ENCODE results near the gene MINDY4. TPM values are rescaled to one million over a fixed set of nuclear protein-coding genes. Genes with fewer than 3 reads are reported as not detected.

The MINDY4 gene
- total RNA-seq, 6 donors from 2014 or later, result 7.7 to 43.0 (median 19.4) TPM

DNA sequence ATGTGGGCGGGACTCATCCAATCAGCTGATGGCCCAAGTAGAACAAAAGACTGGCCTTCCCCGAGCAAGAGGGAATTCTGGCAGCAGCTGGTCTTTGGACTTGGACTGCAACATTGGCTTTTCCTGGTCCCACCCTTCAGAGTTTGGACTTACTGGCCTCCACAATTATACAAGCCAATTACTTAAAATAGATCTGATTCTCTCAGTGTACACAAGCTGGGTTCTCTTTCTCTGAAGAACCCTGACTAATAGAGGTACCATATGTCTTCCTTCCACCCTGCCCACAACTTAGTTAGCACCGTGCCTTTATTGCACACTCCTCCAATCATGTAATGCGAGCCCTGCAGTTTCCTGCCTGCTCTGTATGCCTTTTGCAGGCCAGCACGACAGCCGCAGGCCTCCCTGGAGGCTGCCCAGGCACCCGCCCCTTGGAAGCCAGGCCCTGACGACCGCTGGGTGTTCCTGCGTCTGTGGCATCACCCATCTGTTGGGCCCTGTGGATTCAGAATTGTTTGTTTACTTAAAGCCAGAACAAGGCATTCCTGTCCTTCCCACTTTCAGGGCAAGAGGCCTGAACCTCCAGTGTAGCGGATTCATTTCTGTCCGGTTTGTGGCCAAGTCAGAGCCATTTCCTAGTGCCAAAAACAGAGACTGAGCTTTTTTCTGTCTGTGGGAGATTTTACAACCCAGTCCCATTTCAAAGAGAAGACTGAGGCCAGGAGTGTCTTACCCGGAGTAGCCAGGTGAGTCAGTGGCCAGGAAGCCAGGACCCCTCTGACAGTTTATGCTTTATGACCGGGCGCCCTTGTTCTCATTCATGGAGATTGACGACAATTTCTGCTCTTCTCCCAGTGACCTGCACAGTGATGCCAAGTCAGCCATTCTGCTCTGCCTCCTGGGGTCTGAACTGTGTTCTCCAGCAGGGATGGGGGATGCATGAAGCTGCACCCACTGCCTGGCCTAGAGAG, 20.2 kb upstream of the MINDY4 start:
- TF ChIP-seq POLR2A (IDR thresholded peaks at IDR 0.05) (no peak), EP300 (IDR thresholded peaks at IDR 0.05) (peak in 1 of 4 donors; percentile 81), POLR2AphosphoS5 (IDR thresholded peaks at IDR 0.05) (peak; percentile 72 to 85)
- Histone ChIP-seq H3K4me1 (peaks cover 11 to 31% (median 22%) of the 10 kb centered on the region in 4 donors), H3K36me3 (peaks cover 0 to 15% (median 0%) of the 10 kb centered on the region in 4 donors), H3K4me3 (peak overlapping the region in 3 of 4 donors; percentile 45 to 57 (median 55)), H3K27ac (peak overlapping the region; percentile 77 to 88 (median 84)), H3K9me3 (no peaks in the 10 kb centered on the region), H3K27me3 (no peaks in the 10 kb centered on the region)
- ATAC-seq (ENCODE audit: low FRiP score in 2 of 2) (peak; percentile 74 to 82), DNase-seq (peak; percentile 59 to 90)
- WGBS, 2 donors, result 60 to 64% methylated on average over 16 of the region's 16 CpGs

DNA sequence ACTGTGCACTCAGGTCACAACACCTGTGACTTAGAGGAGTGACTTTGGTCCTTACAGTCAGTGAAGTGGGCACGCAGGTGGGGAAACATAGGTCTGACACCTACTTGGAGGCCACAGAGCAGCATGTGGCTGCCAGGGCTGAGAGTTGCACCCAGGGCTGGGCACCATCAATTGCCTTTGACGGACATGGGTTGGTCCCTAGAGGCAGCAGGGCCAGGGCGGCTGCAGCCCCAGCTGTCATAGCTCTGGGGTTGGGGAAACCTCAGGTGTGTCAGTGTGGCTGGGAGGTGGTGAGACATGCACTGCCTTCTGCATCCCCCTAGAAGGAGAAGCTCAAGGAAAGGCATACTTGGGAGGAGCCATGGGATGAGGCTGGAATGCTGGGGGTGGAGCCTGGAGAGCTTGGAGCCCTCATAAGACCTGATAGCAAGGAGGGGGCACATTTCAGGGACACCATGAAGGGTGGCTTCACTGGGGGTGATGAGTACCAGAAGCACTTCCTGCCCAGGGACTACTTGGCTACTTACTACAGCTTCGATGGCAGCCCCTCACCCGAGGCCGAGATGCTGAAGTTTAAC, 19.4 kb upstream of the MINDY4 start, which contains the start of gene INMT:
TSS of gene INMT (plus strand) at position 440 of the 578 bp plus-strand sequence. CDS start at position 456, 16 bp downstream.
- WGBS, 2 donors, result 81 to 87% methylated on average over 3 to 6 of the region's 6 CpGs
- Histone ChIP-seq H3K27me3 (no peaks in the 10 kb centered on the region), H3K9me3 (no peaks in the 10 kb centered on the region), H3K4me1 (peaks cover 11 to 31% (median 25%) of the 10 kb centered on the region in 4 donors), H3K36me3 (peaks cover 0 to 15% (median 0%) of the 10 kb centered on the region in 4 donors), H3K4me3 (peak within 1 kb of the TSS; percentile 3 to 57 (median 50)), H3K27ac (peak within 1 kb of the TSS; percentile 77 to 88 (median 84))
- TF ChIP-seq, protein P1, sequence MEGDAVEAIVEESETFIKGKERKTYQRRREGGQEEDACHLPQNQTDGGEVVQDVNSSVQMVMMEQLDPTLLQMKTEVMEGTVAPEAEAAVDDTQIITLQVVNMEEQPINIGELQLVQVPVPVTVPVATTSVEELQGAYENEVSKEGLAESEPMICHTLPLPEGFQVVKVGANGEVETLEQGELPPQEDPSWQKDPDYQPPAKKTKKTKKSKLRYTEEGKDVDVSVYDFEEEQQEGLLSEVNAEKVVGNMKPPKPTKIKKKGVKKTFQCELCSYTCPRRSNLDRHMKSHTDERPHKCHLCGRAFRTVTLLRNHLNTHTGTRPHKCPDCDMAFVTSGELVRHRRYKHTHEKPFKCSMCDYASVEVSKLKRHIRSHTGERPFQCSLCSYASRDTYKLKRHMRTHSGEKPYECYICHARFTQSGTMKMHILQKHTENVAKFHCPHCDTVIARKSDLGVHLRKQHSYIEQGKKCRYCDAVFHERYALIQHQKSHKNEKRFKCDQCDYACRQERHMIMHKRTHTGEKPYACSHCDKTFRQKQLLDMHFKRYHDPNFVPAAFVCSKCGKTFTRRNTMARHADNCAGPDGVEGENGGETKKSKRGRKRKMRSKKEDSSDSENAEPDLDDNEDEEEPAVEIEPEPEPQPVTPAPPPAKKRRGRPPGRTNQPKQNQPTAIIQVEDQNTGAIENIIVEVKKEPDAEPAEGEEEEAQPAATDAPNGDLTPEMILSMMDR (IDR thresholded peaks at IDR 0.05), result no peak
- TF ChIP-seq EP300 (IDR thresholded peaks at IDR 0.05), result no peak
- TF ChIP-seq POLR2AphosphoS5 (IDR thresholded peaks at IDR 0.05), result peak; percentile 23 to 66
- TF ChIP-seq POLR2A (IDR thresholded peaks at IDR 0.05), result peak in 1 of 4 donors; percentile 38
- DNase-seq (peak in 1 of 2 donors; percentile 38), ATAC-seq (ENCODE audit: low FRiP score in 2 of 2) (peak; percentile 58 to 63)

GRCh38 chr7:30752484-30752883, 18.7 kb upstream of the MINDY4 start:
- 64 to 88% methylated on average over 3 to 6 of the region's 6 CpGs for WGBS, 2 donors
- ATAC-seq (ENCODE audit: low FRiP score in 2 of 2), result no peak
- TF ChIP-seq, protein P1 (IDR thresholded peaks at IDR 0.05), result no peak
- TF ChIP-seq POLR2A (IDR thresholded peaks at IDR 0.05) (no peak), EP300 (IDR thresholded peaks at IDR 0.05) (no peak), POLR2AphosphoS5 (IDR thresholded peaks at IDR 0.05) (no peak)

GRCh38 chr7:30752979-30753378, 18.2 kb upstream of the MINDY4 start:
- DNase-seq (peak in 1 of 2 donors; percentile 46), ATAC-seq (ENCODE audit: low FRiP score in 2 of 2) (peak; percentile 7 to 66)
- H3K9me3 ChIP-seq, result no peaks in the 10 kb centered on the region
- TF ChIP-seq EP300 (IDR thresholded peaks at IDR 0.05) (peak in 1 of 4 donors; percentile 75), POLR2A (IDR thresholded peaks at IDR 0.05) (peak in 1 of 4 donors; percentile 24), POLR2AphosphoS5 (IDR thresholded peaks at IDR 0.05) (peak; percentile 64 to 78)
- TF ChIP-seq, protein P1 (IDR thresholded peaks at IDR 0.05), result no peak
- H3K27me3 ChIP-seq, result no peaks in the 10 kb centered on the region
- peak overlapping the region; percentile 3 to 57 (median 50) for H3K4me3 ChIP-seq
- peaks cover 21 to 43% (median 35%) of the 10 kb centered on the region in 4 donors for H3K4me1 ChIP-seq
- peak overlapping the region; percentile 77 to 88 (median 84) for H3K27ac ChIP-seq
- H3K36me3 ChIP-seq, result peaks cover 0 to 15% (median 0%) of the 10 kb centered on the region in 4 donors
- WGBS, 2 donors, result 25 to 27% methylated on average over 5 of the region's 5 CpGs

More at GRCh38 chr7:30752484-30752883, 18.7 kb upstream of the MINDY4 start:
- Histone ChIP-seq H3K4me3 (peak overlapping the region; percentile 3 to 57 (median 50)), H3K36me3 (peaks cover 0 to 15% (median 0%) of the 10 kb centered on the region in 4 donors), H3K4me1 (peaks cover 18 to 38% (median 32%) of the 10 kb centered on the region in 4 donors), H3K27ac (peak overlapping the region; percentile 77 to 88 (median 84)), H3K9me3 (no peaks in the 10 kb centered on the region), H3K27me3 (no peaks in the 10 kb centered on the region)
- DNase-seq, result no peak
